ENCODE results near the gene CPVL.

DNA sequence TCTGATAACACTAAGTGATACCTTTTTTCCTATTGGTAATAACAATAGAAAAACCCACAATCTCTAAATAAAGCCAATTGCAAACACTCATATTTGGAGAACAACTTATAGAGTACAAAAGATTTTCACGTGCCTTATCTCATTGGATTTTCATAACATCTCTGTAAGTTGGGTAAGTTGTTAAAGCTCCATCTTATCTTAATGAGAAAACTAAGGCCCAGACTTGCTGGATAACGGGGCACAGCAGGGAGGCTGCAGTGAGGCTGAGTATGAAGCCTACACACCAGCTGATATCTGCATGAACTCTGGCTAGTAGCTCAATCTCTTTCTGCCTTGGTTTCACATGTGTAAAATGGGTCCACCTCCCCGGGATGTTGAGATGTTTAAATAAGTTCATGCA, 26.8 kb downstream of the CPVL start:
- TF ChIP-seq, protein P1, sequence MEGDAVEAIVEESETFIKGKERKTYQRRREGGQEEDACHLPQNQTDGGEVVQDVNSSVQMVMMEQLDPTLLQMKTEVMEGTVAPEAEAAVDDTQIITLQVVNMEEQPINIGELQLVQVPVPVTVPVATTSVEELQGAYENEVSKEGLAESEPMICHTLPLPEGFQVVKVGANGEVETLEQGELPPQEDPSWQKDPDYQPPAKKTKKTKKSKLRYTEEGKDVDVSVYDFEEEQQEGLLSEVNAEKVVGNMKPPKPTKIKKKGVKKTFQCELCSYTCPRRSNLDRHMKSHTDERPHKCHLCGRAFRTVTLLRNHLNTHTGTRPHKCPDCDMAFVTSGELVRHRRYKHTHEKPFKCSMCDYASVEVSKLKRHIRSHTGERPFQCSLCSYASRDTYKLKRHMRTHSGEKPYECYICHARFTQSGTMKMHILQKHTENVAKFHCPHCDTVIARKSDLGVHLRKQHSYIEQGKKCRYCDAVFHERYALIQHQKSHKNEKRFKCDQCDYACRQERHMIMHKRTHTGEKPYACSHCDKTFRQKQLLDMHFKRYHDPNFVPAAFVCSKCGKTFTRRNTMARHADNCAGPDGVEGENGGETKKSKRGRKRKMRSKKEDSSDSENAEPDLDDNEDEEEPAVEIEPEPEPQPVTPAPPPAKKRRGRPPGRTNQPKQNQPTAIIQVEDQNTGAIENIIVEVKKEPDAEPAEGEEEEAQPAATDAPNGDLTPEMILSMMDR (IDR thresholded peaks at IDR 0.05; ENCODE audit: low read depth, low read length), result no peak
- no peak for TF ChIP-seq EZH2phosphoT487 (IDR thresholded peaks at IDR 0.05; ENCODE audit: low read depth)

Measured in OCI-LY3 (cell line).